K562 (cell line): ENCODE measurements around the gene UGT3A2. TPM values are rescaled to one million over a fixed set of nuclear protein-coding genes. Genes with fewer than 3 reads are reported as not detected.

Experiments
- ATAC-seq: fragments of 200-7000 bp; cut with Tn5 transposase; 3 replicates; pipeline ENCODE4 v1.9.1; 2020; ENCODE audit warnings: moderate library complexity
- BruUV-seq: library from RNA; stranded (reverse); fragments of 400-500 nt; replicated peaks from 2 replicates; lab custom pipeline; 2021; lab: Mats Ljungman, UMichigan
- CTCF ChIA-PET: fragments of 300-600 bp; formaldehyde crosslinking; extraction: SDS; loops from one replicate; lab custom pipeline; 2021; ENCODE audit warnings: low intra/inter-chr PET ratio; lab: Yijun Ruan, JAX
- POLR2A ChIA-PET: fragments of 300-600, 350-650 bp; sonication (Branson Sonifier 250); formaldehyde crosslinking; extraction: SDS; loops from one replicate; lab custom pipeline; 2021; ENCODE audit warnings: antibody characterized with exemption, inconsistent platforms; lab: Yijun Ruan, JAX
- DNase-seq, 4 experiments: peaks; one replicate each; pipeline versions ENCODE4 v3.0.0 to v3.0.0-alpha.2; 2011 to 2018; ENCODE audit warnings: low spot score in 3 of 4, mixed read lengths in 3 of 4; ENCODE audit errors: extremely low read depth in 1 of 4
- FAIRE-seq: peaks from 2 replicates; lab custom pipeline; 2011; peaks lifted over from hg19 to GRCh38; lab: Jason Lieb, UNC
- H2AFZ ChIP-seq: 2 replicates; pipeline ENCODE4 v1.6.0; 2011; ENCODE audit warnings: low read depth, low read length, control low read depth, inconsistent platforms
- H3K27ac ChIP-seq: fragments of 200-600 bp; 3 replicates; pipeline ENCODE4 v1.8.0; 2011; ENCODE audit warnings: low read depth, mild to moderate bottlenecking, control low read depth, inconsistent platforms, low read length, moderate library complexity, mixed read lengths; ENCODE audit errors: extremely low read depth
- H3K27me3 ChIP-seq, 2 experiments: fragments of 300-600 bp in 1 of 2; 2 replicates in 1 of 2; 3 replicates in 1 of 2; pipeline versions ENCODE4 v1.6.0 to v1.8.0; 2011; ENCODE audit warnings: inconsistent platforms in 2 of 2, low read length in 2 of 2, mild to moderate bottlenecking in 1 of 2, mixed read lengths in 1 of 2, moderate library complexity in 1 of 2; ENCODE audit not compliant: control insufficient read depth in 2 of 2, insufficient read depth in 2 of 2
- H3K36me3 ChIP-seq: fragments of 300-600 bp; 3 replicates; pipeline ENCODE4 v1.8.0; 2011; ENCODE audit warnings: mild to moderate bottlenecking, low read length, inconsistent platforms; ENCODE audit not compliant: control insufficient read depth, insufficient read depth
- H3K4me1 ChIP-seq, 2 experiments: fragments of 200-600 bp in 1 of 2; replicated peaks in 1 of 2; 2 replicates in 1 of 2; 3 replicates in 1 of 2; pipeline versions ENCODE4 v1.5.1 to v1.8.0; 2011; ENCODE audit warnings: inconsistent platforms in 2 of 2, low read length in 2 of 2, mild to moderate bottlenecking in 1 of 2, mixed read lengths in 1 of 2, moderate library complexity in 1 of 2; ENCODE audit not compliant: control insufficient read depth in 2 of 2, insufficient read depth in 2 of 2
- H3K4me2 ChIP-seq: 2 replicates; pipeline ENCODE4 v1.6.1; 2011; ENCODE audit warnings: low read length, control low read depth, inconsistent platforms, mixed read lengths; ENCODE audit not compliant: insufficient read depth
- H3K4me3 ChIP-seq: fragments of 200-600 bp; sonication (generic), shearing (Covaris generic); 2 replicates; pipeline ENCODE4 v1.5.1; 2016; ENCODE audit warnings: control low read depth, inconsistent platforms
- H3K79me2 ChIP-seq: fragments of 200-600 bp; 3 replicates; pipeline ENCODE4 v1.8.0; 2011; ENCODE audit warnings: low read length, inconsistent platforms; ENCODE audit not compliant: control insufficient read depth, insufficient read depth
- H3K9ac ChIP-seq, 2 experiments: 2 replicates each; pipeline versions ENCODE4 v1.6.0 to v1.6.1; 2011; ENCODE audit warnings: low read depth in 2 of 2, low read length in 2 of 2, control low read depth in 1 of 2, inconsistent platforms in 1 of 2, mild to moderate bottlenecking in 1 of 2, mixed read lengths in 1 of 2; ENCODE audit not compliant: insufficient read depth in 1 of 2
- H3K9me1 ChIP-seq: one replicate; pipeline ENCODE4 v1.6.0; 2011; ENCODE audit warnings: inconsistent platforms, mild to moderate bottlenecking, low read length, moderate library complexity; ENCODE audit not compliant: control insufficient read depth, insufficient read depth
- H3K9me3 ChIP-seq: replicated peaks from 2 replicates; pipeline ENCODE4 v1.5.1; 2011; ENCODE audit warnings: low read depth, low read length, inconsistent platforms; ENCODE audit not compliant: control insufficient read depth, insufficient read depth
- H4K20me1 ChIP-seq: replicated peaks from 2 replicates; pipeline ENCODE4 v1.6.1; 2011; ENCODE audit warnings: low read length, inconsistent platforms, mixed read lengths; ENCODE audit not compliant: control insufficient read depth, insufficient read depth
- FIP1L1 ChIP-seq: fragments of 200-400 bp; formaldehyde crosslinking; IDR thresholded peaks from 2 replicates; pipeline ENCODE4 v1.6.1; 2018; ENCODE audit warnings: mild to moderate bottlenecking, low read depth, low read length; ENCODE audit not compliant: poor library complexity, severe bottlenecking
- GATA2 ChIP-seq: sonication (generic); formaldehyde crosslinking; IDR thresholded peaks from 2 replicates; pipeline ENCODE4 v1.4.0; 2020; ENCODE audit warnings: mild to moderate bottlenecking, missing genetic modification reagents
- JUN ChIP-seq, 2 experiments: sonication (generic) in 1 of 2; formaldehyde crosslinking in 1 of 2; IDR thresholded peaks; 2 replicates each; pipeline versions ENCODE4 v1.6.1 to v1.8.0; 2012 to 2022; ENCODE audit warnings: borderline replicate concordance in 2 of 2, mild to moderate bottlenecking in 2 of 2, improper control_type of control experiment in 1 of 2, low read depth in 1 of 2, low read length in 1 of 2, missing genetic modification reagents in 1 of 2
- NFE2 ChIP-seq: IDR thresholded peaks from 2 replicates; pipeline ENCODE4 v1.6.1; 2014; ENCODE audit warnings: antibody characterized with exemption, low read depth
- PTTG1 ChIP-seq: fragments of 450-650 bp; IDR thresholded peaks from 2 replicates; pipeline ENCODE4 v1.6.1; 2016; ENCODE audit warnings: low read depth, mild to moderate bottlenecking, missing genetic modification characterization, missing compliant biosample characterization
- SIN3A ChIP-seq, 2 experiments: fragments of 150-350 bp in 1 of 2; IDR thresholded peaks; 2 replicates each; pipeline ENCODE4 v1.6.1; 2011 to 2016; ENCODE audit warnings: borderline replicate concordance in 2 of 2, low read depth in 2 of 2, low read length in 2 of 2, mild to moderate bottlenecking in 2 of 2, moderate library complexity in 2 of 2; ENCODE audit not compliant: control insufficient read depth in 1 of 2
- ZNF324 ChIP-seq: fragments of 250-450 bp; sonication (Bioruptor Pico); IDR thresholded peaks from 2 replicates; pipeline ENCODE4 v1.4.0; 2020; ENCODE audit warnings: mild to moderate bottlenecking
- ZNF561 ChIP-seq: fragments of 450-650 bp; formaldehyde crosslinking; conservative IDR thresholded peaks from 2 replicates; pipeline ENCODE4 v1.4.0; 2020; ENCODE audit warnings: mild to moderate bottlenecking, moderate library complexity
- WGBS: fragments of 100-300 bp; shearing (Covaris generic); methylation state at CpG from one replicate; pipeline ENCODE4 v1.1.6; 2016; ENCODE audit warnings: low coverage, mixed read lengths; ENCODE audit not compliant: insufficient coverage; ENCODE audit errors: missing lambda C conversion rate; 5-methylcytosine and 5-hydroxymethylcytosine counted together
- in situ Hi-C: fragments of 300-500 bp; cut with MboI; formaldehyde crosslinking; loops from 4 replicates; pipeline ENCODE4 v1.15.0; 2018; ENCODE audit warnings: inconsistent platforms, mixed read lengths
- intact Hi-C: fragments of 100-400 bp; cut with micrococcal nuclease; formaldehyde crosslinking; loops from 2 replicates; pipeline ENCODE4 v1.14.2; 2022
- polyA plus RNA-seq, 8 experiments: library from polyadenylated mRNA; depleted of rRNA in 4 of 8; stranded (reverse) in 5 of 8; unstranded in 3 of 8; fragments of >200 nt; fragmentation: Nextera tagmentation in 2 of 8; fragmentation: Illumina TruSeq in 1 of 8; extraction: Ambion mirVana in 2 of 8; extraction: Trizol in 1 of 8; gene quantifications; 2 replicates each; pipeline versions ENCODE4 v1.2.1 to v1.2.3, GENCODE V29; 2011 to 2014; ENCODE audit warnings: inconsistent platforms in 1 of 8, missing spikeins in 1 of 8
- total RNA-seq, 7 experiments: library from RNA; depleted of rRNA in 6 of 7; stranded (reverse); fragments of >200 nt in 6 of 7; fragmentation: Illumina TruSeq in 2 of 7; extraction: Trizol in 2 of 7; gene quantifications; 2 replicates each; pipeline versions ENCODE4 v1.2.1 to v1.2.3, GENCODE V29; 2011 to 2021; ENCODE audit warnings: low replicate concordance in 1 of 7
- TF ChIP-seq, protein P1 (sequence below): sonication (generic); formaldehyde crosslinking; IDR thresholded peaks from 2 replicates; pipeline ENCODE4 v1.8.0; 2022; ENCODE audit warnings: mild to moderate bottlenecking, missing genetic modification reagents
- TF ChIP-seq, protein P2 (sequence below): fragments of 250-450 bp; sonication (Bioruptor Pico); IDR thresholded peaks from 2 replicates; pipeline ENCODE4 v1.4.0; 2020; ENCODE audit warnings: mild to moderate bottlenecking, moderate library complexity

The UGT3A2 gene
- total and polyA plus RNA-seq, 9 of the 15 experiments (the other 6 are each of a cell fraction or from before 2014, with no cell fraction given): not detected

- ChIA-PET CTCF (no interaction called here), POLR2A (no interaction called here)
- no peaks in the 10 kb centered on the region for H3K27me3 ChIP-seq
- no peak for DNase-seq
- H3K4me3 ChIP-seq: no peak overlapping the region
- no peak overlapping the region for H2AFZ ChIP-seq
- no peaks in the 10 kb centered on the region for H3K36me3 ChIP-seq
- H3K9ac ChIP-seq: no peak overlapping the region
- TF ChIP-seq, protein P1, sequence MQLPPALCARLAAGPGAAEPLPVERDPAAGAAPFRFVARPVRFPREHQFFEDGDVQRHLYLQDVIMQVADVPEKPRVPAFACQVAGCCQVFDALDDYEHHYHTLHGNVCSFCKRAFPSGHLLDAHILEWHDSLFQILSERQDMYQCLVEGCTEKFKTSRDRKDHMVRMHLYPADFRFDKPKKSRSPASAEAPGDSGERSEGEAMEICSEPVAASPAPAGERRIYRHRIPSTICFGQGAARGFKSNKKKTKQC: no peak
- TF ChIP-seq ZNF561 (CRISPR knock-in tag): no peak
- FAIRE-seq: no peak
- no peak overlapping the region for H3K27ac ChIP-seq
- no peaks in the 10 kb centered on the region for H3K9me3 ChIP-seq
- no peak for ATAC-seq
- in situ Hi-C loops (no loop called here), intact Hi-C loops (no loop called here)
- no peaks in the 10 kb centered on the region for H3K79me2 ChIP-seq
- H4K20me1 ChIP-seq: no peaks in the 10 kb centered on the region
- BruUV-seq: no TSS peak
- no peaks in the 10 kb centered on the region for H3K9me1 ChIP-seq
- no peaks in the 10 kb centered on the region for H3K4me1 ChIP-seq
- H3K4me2 ChIP-seq: no peak overlapping the region
Observed at GRCh38 chr5:36007366-36007765, 59.3 kb downstream of the UGT3A2 start.

GRCh38 chr5:36006163-36006562 lies 60.5 kb downstream of the UGT3A2 start:
- no peak for ATAC-seq
- BruUV-seq: no TSS peak
- intact Hi-C loops: no loop called here

More at GRCh38 chr5:36006163-36006562, 60.5 kb downstream of the UGT3A2 start:
- 0% methylated on average over 1 of the region's 1 CpG for WGBS
- Histone ChIP-seq H3K27ac (no peak overlapping the region), H3K9me3 (no peaks in the 10 kb centered on the region), H4K20me1 (no peaks in the 10 kb centered on the region), H3K4me2 (no peak overlapping the region), H3K9me1 (no peaks in the 10 kb centered on the region), H3K4me3 (no peak overlapping the region), H3K9ac (no peak overlapping the region), H3K27me3 (no peaks in the 10 kb centered on the region), H2AFZ (no peak overlapping the region), H3K36me3 (no peaks in the 10 kb centered on the region), H3K4me1 (no peaks in the 10 kb centered on the region), H3K79me2 (no peaks in the 10 kb centered on the region)
- DNase-seq (no peak), FAIRE-seq (no peak)
- CTCF ChIA-PET: no interaction called here
- no peak for TF ChIP-seq SIN3A (IDR thresholded peaks at IDR 0.05; ENCODE audit: borderline replicate concordance in 2 of 2, control insufficient read depth in 1 of 2, low read depth in 2 of 2, low read length in 2 of 2)
- TF ChIP-seq, protein P2, sequence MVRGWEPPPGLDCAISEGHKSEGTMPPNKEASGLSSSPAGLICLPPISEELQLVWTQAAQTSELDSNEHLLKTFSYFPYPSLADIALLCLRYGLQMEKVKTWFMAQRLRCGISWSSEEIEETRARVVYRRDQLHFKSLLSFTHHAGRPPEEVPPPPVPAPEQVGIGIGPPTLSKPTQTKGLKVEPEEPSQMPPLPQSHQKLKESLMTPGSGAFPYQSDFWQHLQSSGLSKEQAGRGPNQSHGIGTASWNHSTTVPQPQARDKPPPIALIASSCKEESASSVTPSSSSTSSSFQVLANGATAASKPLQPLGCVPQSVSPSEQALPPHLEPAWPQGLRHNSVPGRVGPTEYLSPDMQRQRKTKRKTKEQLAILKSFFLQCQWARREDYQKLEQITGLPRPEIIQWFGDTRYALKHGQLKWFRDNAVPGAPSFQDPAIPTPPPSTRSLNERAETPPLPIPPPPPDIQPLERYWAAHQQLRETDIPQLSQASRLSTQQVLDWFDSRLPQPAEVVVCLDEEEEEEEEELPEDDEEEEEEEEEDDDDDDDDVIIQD (CRISPR knock-in tag): no peak
- no peak for TF ChIP-seq ZNF324
- no peak for TF ChIP-seq NFE2
- TF ChIP-seq FIP1L1: no peak
- no peak for TF ChIP-seq GATA2 (CRISPR knock-in tag)
- no peak for TF ChIP-seq PTTG1 (tag)
- no peak for TF ChIP-seq JUN (IDR thresholded peaks at IDR 0.05; ENCODE audit: borderline replicate concordance, low read depth, low read length)
- TF ChIP-seq JUN (CRISPR knock-in tag; IDR thresholded peaks at IDR 0.05; ENCODE audit: borderline replicate concordance): no peak
- in situ Hi-C loops: no loop called here
- POLR2A ChIA-PET: no interaction called here
